MCF 10A (cell line): Measurements from ENCODE around the gene ZMIZ1. TPM values are rescaled to one million over a fixed set of nuclear protein-coding genes. Genes with fewer than 3 reads are reported as not detected.

ENCODE experiments used
- BruUV-seq: library from RNA; stranded (reverse); fragments of 400-500 nt; replicated peaks from 2 replicates; lab custom pipeline; 2021; lab: Mats Ljungman, UMichigan
- CTCF ChIA-PET: fragments of 300-600 bp; sonication (Branson Sonifier 250); formaldehyde crosslinking; extraction: SDS; loops from one replicate; lab custom pipeline; 2021; ENCODE audit warnings: antibody characterized with exemption, inconsistent platforms; lab: Yijun Ruan, JAX
- POLR2A ChIA-PET: fragments of 300-600, 350-650 bp; sonication (Branson Sonifier 250); formaldehyde crosslinking; extraction: SDS; loops from one replicate; lab custom pipeline; 2020; ENCODE audit warnings: antibody characterized with exemption, inconsistent platforms; lab: Yijun Ruan, JAX
- DNase-seq: peaks from one replicate; pipeline ENCODE4 v3.0.0-alpha.2; 2018; ENCODE audit not compliant: unreplicated experiment
- H3K27ac Mint-ChIP-seq: one replicate; pipeline ENCODE4 v1.8.0; 2022; ENCODE audit warnings: mild to moderate bottlenecking, low read depth, mixed read lengths; ENCODE audit not compliant: unreplicated experiment
- H3K27me3 Mint-ChIP-seq: one replicate; pipeline ENCODE4 v1.8.0; 2022; ENCODE audit warnings: mixed read lengths; ENCODE audit not compliant: insufficient read depth, unreplicated experiment
- H3K36me3 Mint-ChIP-seq: one replicate; pipeline ENCODE4 v1.8.0; 2022; ENCODE audit warnings: mild to moderate bottlenecking, moderate library complexity, mixed read lengths; ENCODE audit not compliant: insufficient read depth, unreplicated experiment
- H3K4me1 Mint-ChIP-seq: one replicate; pipeline ENCODE4 v1.8.0; 2022; ENCODE audit warnings: mixed read lengths; ENCODE audit not compliant: insufficient read depth, unreplicated experiment
- H3K4me3 Mint-ChIP-seq: one replicate; pipeline ENCODE4 v1.8.0; 2022; ENCODE audit warnings: mild to moderate bottlenecking, moderate library complexity, mixed read lengths; ENCODE audit not compliant: unreplicated experiment
- H3K9me3 Mint-ChIP-seq: one replicate; pipeline ENCODE4 v1.8.0; 2022; ENCODE audit warnings: mixed read lengths; ENCODE audit not compliant: unreplicated experiment
- CTCF ChIP-seq: fragments of 200-600 bp; IDR thresholded peaks from one replicate; pipeline ENCODE4 v1.8.0; 2022; ENCODE audit warnings: antibody characterized with exemption, mild to moderate bottlenecking; ENCODE audit not compliant: unreplicated experiment
- intact Hi-C: fragments of 100-400 bp; cut with micrococcal nuclease; formaldehyde crosslinking; loops from 2 replicates; pipeline ENCODE4 v1.14.1; 2022
- total RNA-seq: library from RNA; stranded (reverse); gene quantifications from 2 replicates; pipeline ENCODE4 v1.2.3, GENCODE V29; 2022

Gene ZMIZ1
- total RNA-seq, 1 experiment from 2014 or later = 15.5 TPM

GRCh38 chr10:79028451-79029010, 40.2 kb upstream of the ZMIZ1 start:
- Mint-ChIP-seq H3K27ac (no peak overlapping the region), H3K27me3 (peaks cover 11% of the 10 kb centered on the region), H3K9me3 (no peaks in the 10 kb centered on the region), H3K4me3 (no peak overlapping the region), H3K4me1 (no peaks in the 10 kb centered on the region), H3K36me3 (no peaks in the 10 kb centered on the region)
- TF ChIP-seq CTCF = no peak
- BruUV-seq = no TSS peak
- ChIA-PET POLR2A (no interaction called here), CTCF (no interaction called here)
- no peak for DNase-seq
- intact Hi-C loops = no loop called here

- BruUV-seq = no TSS peak
- ChIA-PET CTCF (interaction anchor here (0.6 kb wide), 3 partner anchors 11 to 424 kb away, joined by 3 to 4 read pairs (median 3); no protein-coding TSS in a partner anchor), POLR2A (interaction anchor here (0.5 kb wide), 1 partner anchor 571 kb away, joined by 4 read pairs; no protein-coding TSS in a partner anchor)
- H3K36me3 Mint-ChIP-seq = no peaks in the 10 kb centered on the region
- H3K4me3 Mint-ChIP-seq = no peak overlapping the region
- no peak overlapping the region for H3K27ac Mint-ChIP-seq
- intact Hi-C loops = no loop called here
- no peaks in the 10 kb centered on the region for H3K9me3 Mint-ChIP-seq
- H3K4me1 Mint-ChIP-seq = no peaks in the 10 kb centered on the region
- TF ChIP-seq CTCF = no peak
- no peak for DNase-seq
- H3K27me3 Mint-ChIP-seq = peaks cover 19% of the 10 kb centered on the region
Observed at GRCh38 chr10:79029478-79030390, 39.0 kb upstream of the ZMIZ1 start.

GRCh38 chr10:79030705-79031104, 38.1 kb upstream of the ZMIZ1 start:
- BruUV-seq = no TSS peak
- Mint-ChIP-seq H3K27me3 (peaks cover 23% of the 10 kb centered on the region), H3K4me1 (no peaks in the 10 kb centered on the region), H3K27ac (no peak overlapping the region), H3K36me3 (no peaks in the 10 kb centered on the region), H3K4me3 (no peak overlapping the region), H3K9me3 (no peaks in the 10 kb centered on the region)
- POLR2A ChIA-PET = no interaction called here
- DNase-seq = no peak
- CTCF ChIA-PET = no interaction called here
- TF ChIP-seq CTCF = no peak
- intact Hi-C loops = no loop called here

- Mint-ChIP-seq H3K27ac (no peak overlapping the region), H3K36me3 (no peaks in the 10 kb centered on the region), H3K27me3 (peaks cover 23% of the 10 kb centered on the region), H3K4me3 (no peak overlapping the region), H3K4me1 (no peaks in the 10 kb centered on the region), H3K9me3 (no peaks in the 10 kb centered on the region)
- BruUV-seq = no TSS peak
- no peak for DNase-seq
- POLR2A ChIA-PET = interaction anchor here (1.3 kb wide), 1 partner anchor 12 kb away, joined by 3 read pairs; no protein-coding TSS in a partner anchor
- TF ChIP-seq CTCF = no peak
- intact Hi-C loops = no loop called here
- CTCF ChIA-PET = interaction anchor here (0.6 kb wide), 2 partner anchors 298 to 584 kb away, joined by 3 read pairs; no protein-coding TSS in a partner anchor
Observed at GRCh38 chr10:79031723-79032122, 37.0 kb upstream of the ZMIZ1 start.
